CD4-positive, alpha-beta memory T cell (primary cell): ENCODE results near the gene CEACAM5. TPM values are rescaled to one million over a fixed set of nuclear protein-coding genes. Genes with fewer than 3 reads are reported as not detected.
A peak's percentile ranks its signal among the peaks of the same experiment; 100 is the strongest.

Experiments
- CTCF ChIA-PET: fragments of 350-600 bp; sonication (Branson Sonifier 250); formaldehyde crosslinking; loops from one replicate; lab custom pipeline; 2021; ENCODE audit warnings: inconsistent platforms; ENCODE audit not compliant: partially characterized antibody; lab: Charles Lee
- POLR2A ChIA-PET: fragments of 350-600 bp; sonication (Branson Sonifier 250); formaldehyde crosslinking; loops from one replicate; lab custom pipeline; 2021; ENCODE audit not compliant: partially characterized antibody; lab: Charles Lee
- DNase-seq, 5 donors: peaks; one replicate each; pipeline versions ENCODE4 v3.0.0 to v3.0.0-alpha.2; 2020 to 2022; ENCODE audit warnings: mixed read lengths in 1 of 5
- H3K27ac ChIP-seq: one replicate; pipeline ENCODE4 v1.7.0; 2013; ENCODE audit warnings: low read depth, low read length
- H3K27me3 ChIP-seq: 2 replicates; pipeline ENCODE4 v1.7.0; 2013; ENCODE audit warnings: mild to moderate bottlenecking, low read length, moderate library complexity; ENCODE audit not compliant: insufficient read depth
- H3K36me3 ChIP-seq: 2 replicates; pipeline ENCODE4 v1.7.0; 2013; ENCODE audit warnings: mild to moderate bottlenecking, low read length, moderate library complexity; ENCODE audit not compliant: insufficient read depth
- H3K4me1 ChIP-seq: 2 replicates; pipeline ENCODE4 v1.7.0; 2013; ENCODE audit warnings: mild to moderate bottlenecking, low read length, moderate library complexity; ENCODE audit not compliant: insufficient read depth
- H3K4me3 ChIP-seq, 2 donors: one replicate each; pipeline ENCODE4 v1.7.0; 2013; ENCODE audit warnings: low read length in 2 of 2, mild to moderate bottlenecking in 1 of 2
- H3K9me3 ChIP-seq, 2 donors: one replicate each; pipeline ENCODE4 v1.7.0; 2013; ENCODE audit warnings: low read length in 2 of 2, control low read depth in 1 of 2; ENCODE audit not compliant: control insufficient read depth in 1 of 2
- H3K27ac Mint-ChIP-seq, 7 donors: one replicate each; pipeline ENCODE4 v1.8.0; 2020 to 2021; ENCODE audit warnings: mixed read lengths in 7 of 7, mild to moderate bottlenecking in 6 of 7, inconsistent platforms in 3 of 7, moderate library complexity in 3 of 7
- H3K27me3 Mint-ChIP-seq, 2 donors: one replicate each; pipeline ENCODE4 v1.8.0; 2020 to 2021; ENCODE audit warnings: mixed read lengths in 2 of 2
- H3K36me3 Mint-ChIP-seq, 2 donors: one replicate each; pipeline ENCODE4 v1.8.0; 2020 to 2021; ENCODE audit warnings: mixed read lengths in 2 of 2, inconsistent platforms in 1 of 2, mild to moderate bottlenecking in 1 of 2
- H3K4me1 Mint-ChIP-seq, 4 donors: one replicate each; pipeline ENCODE4 v1.8.0; 2020 to 2021; ENCODE audit warnings: mixed read lengths in 4 of 4, mild to moderate bottlenecking in 1 of 4
- H3K4me3 Mint-ChIP-seq, 8 donors: one replicate each; pipeline ENCODE4 v1.8.0; 2020 to 2021; ENCODE audit warnings: mixed read lengths in 8 of 8, mild to moderate bottlenecking in 7 of 8, moderate library complexity in 6 of 8, inconsistent platforms in 3 of 8
- H3K9me3 Mint-ChIP-seq, 8 donors: one replicate each; pipeline ENCODE4 v1.8.0; 2020 to 2021; ENCODE audit warnings: mixed read lengths in 8 of 8, mild to moderate bottlenecking in 5 of 8, inconsistent platforms in 3 of 8, moderate library complexity in 1 of 8
- intact Hi-C: fragments of 100-400 bp; cut with micrococcal nuclease; formaldehyde crosslinking; loops from one replicate; pipeline ENCODE4 v1.15.1; 2023
- polyA plus RNA-seq, 2 donors: library from polyadenylated mRNA; unstranded; fragments of 300-500 nt; fragmentation: Illumina TruSeq; gene quantifications; one replicate each; pipeline ENCODE4 v1.2.3, GENCODE V29; 2021
- total RNA-seq, 2 experiments: library from RNA; stranded (reverse); gene quantifications; one replicate each; pipeline ENCODE4 v1.2.3, GENCODE V29; 2021

The CEACAM5 gene
- total and polyA plus RNA-seq, 4 experiments from 2014 or later: not detected

GRCh38 chr19:41694831-41695635 is 13.4 kb upstream of the CEACAM5 start:
- intact Hi-C loops: loop anchor here (5.0 kb wide), 1 partner anchor 53 kb away; no protein-coding TSS in a partner anchor
- H3K27me3 ChIP-seq: no peaks in the 10 kb centered on the region
- CTCF ChIA-PET: interaction anchor here (6.2 kb wide), 1 partner anchor 53 kb away, joined by 72 read pairs; no protein-coding TSS in a partner anchor

GRCh38 chr19:41695745-41696144 is 12.7 kb upstream of the CEACAM5 start:
- intact Hi-C loops: no loop called here
- no peaks in the 10 kb centered on the region for H3K27me3 ChIP-seq
- POLR2A ChIA-PET: no interaction called here
- H3K4me1 ChIP-seq: no peaks in the 10 kb centered on the region
- Mint-ChIP-seq H3K9me3 (peaks cover 0 to 23% (median 12%) of the 10 kb centered on the region in 8 donors), H3K27me3 (peaks cover 32 to 43% of the 10 kb centered on the region in 2 donors), H3K4me1 (peaks cover 0 to 8% (median 5%) of the 10 kb centered on the region in 4 donors), H3K27ac (no peak overlapping the region), H3K4me3 (no peak overlapping the region), H3K36me3 (no peaks in the 10 kb centered on the region)
- no peak overlapping the region for H3K27ac ChIP-seq
- no peak for DNase-seq
- no peaks in the 10 kb centered on the region for H3K36me3 ChIP-seq
- CTCF ChIA-PET: interaction anchor here (6.2 kb wide), 1 partner anchor 53 kb away, joined by 72 read pairs; no protein-coding TSS in a partner anchor
- H3K9me3 ChIP-seq: no peaks in the 10 kb centered on the region
- no peak overlapping the region for H3K4me3 ChIP-seq

More at GRCh38 chr19:41694831-41695635, 13.4 kb upstream of the CEACAM5 start:
- Histone ChIP-seq H3K4me1 (no peaks in the 10 kb centered on the region), H3K9me3 (no peaks in the 10 kb centered on the region), H3K27ac (no peak overlapping the region), H3K36me3 (no peaks in the 10 kb centered on the region), H3K4me3 (no peak overlapping the region)
- POLR2A ChIA-PET: no interaction called here
- Mint-ChIP-seq H3K27me3 (peaks cover 32 to 43% of the 10 kb centered on the region in 2 donors), H3K4me1 (peaks cover 0 to 8% (median 5%) of the 10 kb centered on the region in 4 donors), H3K27ac (no peak overlapping the region), H3K9me3 (peaks cover 0 to 23% (median 12%) of the 10 kb centered on the region in 8 donors), H3K36me3 (no peaks in the 10 kb centered on the region), H3K4me3 (no peak overlapping the region)
- DNase-seq: no peak

GRCh38 chr19:41696402-41697197 is 11.8 kb upstream of the CEACAM5 start:
- Mint-ChIP-seq H3K4me3 (no peak overlapping the region), H3K36me3 (no peaks in the 10 kb centered on the region), H3K9me3 (peaks cover 0 to 16% (median 10%) of the 10 kb centered on the region in 8 donors), H3K4me1 (peaks cover 0 to 2% (median under 1%) of the 10 kb centered on the region in 4 donors), H3K27me3 (peaks cover 26 to 36% of the 10 kb centered on the region in 2 donors), H3K27ac (peak overlapping the region in 1 of 7 donors; percentile 48)
- Histone ChIP-seq H3K9me3 (no peaks in the 10 kb centered on the region), H3K27ac (no peak overlapping the region), H3K27me3 (no peaks in the 10 kb centered on the region), H3K36me3 (no peaks in the 10 kb centered on the region), H3K4me1 (no peaks in the 10 kb centered on the region), H3K4me3 (no peak overlapping the region)
- intact Hi-C loops: no loop called here
- CTCF ChIA-PET: interaction anchor here (1.7 kb wide), 1 partner anchor 10 kb away, joined by 8 read pairs; no protein-coding TSS in a partner anchor
- POLR2A ChIA-PET: no interaction called here
- DNase-seq: no peak

DNA sequence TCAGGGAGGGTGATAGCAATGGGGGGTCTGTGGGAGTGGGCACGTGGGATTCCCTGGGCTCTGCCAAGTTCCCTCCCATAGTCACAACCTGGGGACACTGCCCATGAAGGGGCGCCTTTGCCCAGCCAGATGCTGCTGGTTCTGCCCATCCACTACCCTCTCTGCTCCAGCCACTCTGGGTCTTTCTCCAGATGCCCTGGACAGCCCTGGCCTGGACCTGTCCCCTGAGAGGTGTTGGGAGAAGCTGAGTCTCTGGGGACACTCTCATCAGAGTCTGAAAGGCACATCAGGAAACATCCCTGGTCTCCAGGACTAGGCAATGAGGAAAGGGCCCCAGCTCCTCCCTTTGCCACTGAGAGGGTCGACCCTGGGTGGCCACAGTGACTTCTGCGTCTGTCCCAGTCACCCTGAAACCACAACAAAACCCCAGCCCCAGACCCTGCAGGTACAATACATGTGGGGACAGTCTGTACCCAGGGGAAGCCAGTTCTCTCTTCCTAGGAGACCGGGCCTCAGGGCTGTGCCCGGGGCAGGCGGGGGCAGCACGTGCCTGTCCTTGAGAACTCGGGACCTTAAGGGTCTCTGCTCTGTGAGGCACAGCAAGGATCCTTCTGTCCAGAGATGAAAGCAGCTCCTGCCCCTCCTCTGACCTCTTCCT is 11.1 kb upstream of the CEACAM5 start:
- peaks cover 26 to 36% of the 10 kb centered on the region in 2 donors for H3K27me3 Mint-ChIP-seq
- no peaks in the 10 kb centered on the region for H3K27me3 ChIP-seq
- H3K36me3 Mint-ChIP-seq: no peaks in the 10 kb centered on the region
- ChIA-PET CTCF (interaction anchor here (1.7 to 2.4 kb wide), 2 partner anchors 9 to 56 kb away, joined by 6 to 8 read pairs; no protein-coding TSS in a partner anchor), POLR2A (no interaction called here)
- no peaks in the 10 kb centered on the region for H3K4me1 ChIP-seq
- H3K27ac Mint-ChIP-seq: no peak overlapping the region
- H3K36me3 ChIP-seq: no peaks in the 10 kb centered on the region
- DNase-seq: no peak
- H3K4me3 ChIP-seq: no peak overlapping the region
- no peaks in the 10 kb centered on the region for H3K9me3 ChIP-seq
- H3K27ac ChIP-seq: no peak overlapping the region
- no peak overlapping the region for H3K4me3 Mint-ChIP-seq
- H3K9me3 Mint-ChIP-seq: peaks cover 0 to 13% (median 8%) of the 10 kb centered on the region in 8 donors
- intact Hi-C loops: no loop called here
- no peaks in the 10 kb centered on the region for H3K4me1 Mint-ChIP-seq

GRCh38 chr19:41698746-41699230 is 9.6 kb upstream of the CEACAM5 start:
- Histone ChIP-seq H3K9me3 (no peaks in the 10 kb centered on the region), H3K27ac (no peak overlapping the region), H3K4me3 (no peak overlapping the region), H3K36me3 (no peaks in the 10 kb centered on the region), H3K27me3 (no peaks in the 10 kb centered on the region), H3K4me1 (no peaks in the 10 kb centered on the region)
- POLR2A ChIA-PET: no interaction called here
- no peaks in the 10 kb centered on the region for H3K36me3 Mint-ChIP-seq
- no peaks in the 10 kb centered on the region for H3K4me1 Mint-ChIP-seq
- no peak overlapping the region for H3K4me3 Mint-ChIP-seq
- no peak for DNase-seq
- intact Hi-C loops: no loop called here
- peaks cover 21 to 38% of the 10 kb centered on the region in 2 donors for H3K27me3 Mint-ChIP-seq
- H3K9me3 Mint-ChIP-seq: peaks cover 0 to 2% (median 0%) of the 10 kb centered on the region in 8 donors
- CTCF ChIA-PET: interaction anchor here (2.4 kb wide), 1 partner anchor 57 kb away, joined by 6 read pairs; no protein-coding TSS in a partner anchor
- no peak overlapping the region for H3K27ac Mint-ChIP-seq

DNA sequence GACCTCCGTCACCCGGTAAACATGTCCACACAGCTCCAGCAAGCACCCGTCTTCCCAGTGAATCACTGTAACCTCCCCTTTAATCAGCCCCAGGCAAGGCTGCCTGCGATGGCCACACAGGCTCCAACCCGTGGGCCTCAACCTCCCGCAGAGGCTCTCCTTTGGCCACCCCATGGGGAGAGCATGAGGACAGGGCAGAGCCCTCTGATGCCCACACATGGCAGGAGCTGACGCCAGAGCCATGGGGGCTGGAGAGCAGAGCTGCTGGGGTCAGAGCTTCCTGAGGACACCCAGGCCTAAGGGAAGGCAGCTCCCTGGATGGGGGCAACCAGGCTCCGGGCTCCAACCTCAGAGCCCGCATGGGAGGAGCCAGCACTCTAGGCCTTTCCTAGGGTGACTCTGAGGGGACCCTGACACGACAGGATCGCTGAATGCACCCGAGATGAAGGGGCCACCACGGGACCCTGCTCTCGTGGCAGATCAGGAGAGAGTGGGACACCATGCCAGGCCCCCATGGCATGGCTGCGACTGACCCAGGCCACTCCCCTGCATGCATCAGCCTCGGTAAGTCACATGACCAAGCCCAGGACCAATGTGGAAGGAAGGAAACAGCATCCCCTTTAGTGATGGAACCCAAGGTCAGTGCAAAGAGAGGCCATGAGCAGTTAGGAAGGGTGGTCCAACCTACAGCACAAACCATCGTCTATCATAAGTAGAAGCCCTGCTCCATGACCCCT is 9.0 kb upstream of the CEACAM5 start:
- no peak overlapping the region for H3K4me3 ChIP-seq
- POLR2A ChIA-PET: no interaction called here
- Mint-ChIP-seq H3K4me1 (no peaks in the 10 kb centered on the region), H3K9me3 (peaks cover 0 to 2% (median 0%) of the 10 kb centered on the region in 8 donors), H3K4me3 (no peak overlapping the region), H3K36me3 (no peaks in the 10 kb centered on the region), H3K27ac (peak overlapping the region in 1 of 7 donors; percentile 39), H3K27me3 (peaks cover 21 to 33% of the 10 kb centered on the region in 2 donors)
- H3K27me3 ChIP-seq: no peaks in the 10 kb centered on the region
- H3K27ac ChIP-seq: no peak overlapping the region
- CTCF ChIA-PET: interaction anchor here (2.4 to 3.0 kb wide), 2 partner anchors 8 to 58 kb away, joined by 6 to 9 read pairs; no protein-coding TSS in a partner anchor
- H3K9me3 ChIP-seq: no peaks in the 10 kb centered on the region
- no peaks in the 10 kb centered on the region for H3K36me3 ChIP-seq
- no peak for DNase-seq
- intact Hi-C loops: no loop called here
- no peaks in the 10 kb centered on the region for H3K4me1 ChIP-seq
